Stimulated activated CD8-positive, alpha-beta memory T cell treated with anti-CD3 and anti-CD28 coated beads, Interleukin-7, amount 100 ng/mL, for 48 hours (primary cell): ENCODE data around the gene FASN.
A peak's percentile ranks its signal among the peaks of the same experiment; 100 is the strongest.
"Not testable (repeated sequence)": the region's sequence is repeated elsewhere in the genome, so short reads cannot be mapped to it uniquely, and the experiment has no call there.

Experiments
- DNase-seq, 2 donors: peaks; one replicate each; pipeline ENCODE4 v3.0.0-alpha.2; 2020; ENCODE audit warnings: low read depth in 1 of 2; ENCODE audit errors: extremely low read depth in 1 of 2

The FASN gene

GRCh38 chr17:82098169-82098938 is at the start of gene FASN:
TSS of gene FASN (minus strand) at chr17:82098236. CDS start at chr17:82096445, 1,791 bp downstream.
- peak; percentile 87 to 91 for DNase-seq

GRCh38 chr17:82146663-82147654 is 48.9 kb upstream of the FASN start:
- DNase-seq, result no peak

- DNase-seq, result no peak
Measured at GRCh38 chr17:82145550-82146155, 47.6 kb upstream of the FASN start.

- DNase-seq, result no peak
Measured at GRCh38 chr17:82143333-82143732, 45.3 kb upstream of the FASN start.

GRCh38 chr17:82139961-82140360 is 41.9 kb upstream of the FASN start:
- DNase-seq, result not testable (repeated sequence)

- DNase-seq, result no peak
Measured at GRCh38 chr17:82138511-82138992, 40.5 kb upstream of the FASN start.

GRCh38 chr17:82134101-82134500 is 36.1 kb upstream of the FASN start:
- no peak for DNase-seq

GRCh38 chr17:82133166-82133953 is 35.3 kb upstream of the FASN start:
- not testable (repeated sequence) for DNase-seq

- no peak for DNase-seq
Measured at GRCh38 chr17:82129095-82129494, 31.1 kb upstream of the FASN start.

- no peak for DNase-seq
Measured at GRCh38 chr17:82128287-82128686, 30.3 kb upstream of the FASN start.

- no peak for DNase-seq
Measured at GRCh38 chr17:82127704-82128103, 29.7 kb upstream of the FASN start.

- DNase-seq, result no peak
Measured at GRCh38 chr17:82127315-82127595, 29.2 kb upstream of the FASN start.

- peak in 1 of 2 donors; percentile 39 for DNase-seq
Measured at GRCh38 chr17:82126556-82127314, 28.7 kb upstream of the FASN start.

GRCh38 chr17:82124101-82124500 is 26.1 kb upstream of the FASN start:
- no peak for DNase-seq

- no peak for DNase-seq
Measured at GRCh38 chr17:82121660-82122629, 23.9 kb upstream of the FASN start.

- DNase-seq, result no peak
Measured at GRCh38 chr17:82121246-82121645, 23.2 kb upstream of the FASN start.

GRCh38 chr17:82120148-82120547 is 22.1 kb upstream of the FASN start:
- no peak for DNase-seq

GRCh38 chr17:82118815-82119380 is 20.9 kb upstream of the FASN start:
- no peak for DNase-seq
